Measurements from ENCODE around the gene XBP1. TPM values are rescaled to one million over a fixed set of nuclear protein-coding genes. Genes with fewer than 3 reads are reported as not detected.

XBP1 gene
- total and polyA plus RNA-seq, 2 of the 13 experiments (the other 11 are each of a cell fraction or from before 2014, with no cell fraction given) = 416 to 427 TPM

- no TSS peak for BruUV-seq (replicated peaks)
- H3K27ac ChIP-seq (ENCODE audit: extremely low read length, insufficient read depth, low read length) = peak overlapping the region; percentile 15
- no peak for FAIRE-seq
- H3K9me3 ChIP-seq (ENCODE audit: low read length) = no peaks in the 10 kb centered on the region
- H2AFZ ChIP-seq (ENCODE audit: low read length) = no peak overlapping the region
- H3K4me1 ChIP-seq (ENCODE audit: insufficient read depth, low read length) = peaks cover 100% of the 10 kb centered on the region
- ChIA-PET POLR2A (interaction anchor here (4.8 to 18.2 kb wide), 2 partner anchors 7 to 22 kb away, joined by 136 to 945 read pairs; partner anchors contain the start of gene XBP1), CTCF (ENCODE audit: low intra/inter-chr PET ratio, low total read pairs) (no interaction called here)
- no peak for DNase-seq (ENCODE audit: low spot score)
- peaks cover 4% of the 10 kb centered on the region for H3K79me2 ChIP-seq (ENCODE audit: insufficient read depth, low read length)
- H3K27me3 ChIP-seq (ENCODE audit: control insufficient read depth in 1 of 2, insufficient read depth in 2 of 2, low read length in 2 of 2) = no peaks in the 10 kb centered on the region
- 100% methylated on average over 2 of the region's 2 CpGs for WGBS (ENCODE audit: low lambda C conversion rate)
- intact Hi-C loops (cut with micrococcal nuclease; ENCODE audit: unreplicated experiment) (no loop called here), in situ Hi-C loops (cut with HindIII; ENCODE audit: extremely low pct_ligation_motif_present, low pct_unique_long_range_greater_than_20kb) (no loop called here)
- TF ChIP-seq HIVEP1 (CRISPR knock-in tag; IDR thresholded peaks at IDR 0.05) = no peak
- TF ChIP-seq ARNT2 (CRISPR knock-in tag; IDR thresholded peaks at IDR 0.05; ENCODE audit: low read depth) = no peak
- TF ChIP-seq PHF8 (CRISPR knock-in tag; IDR thresholded peaks at IDR 0.05) = no peak
- no peak for TF ChIP-seq ATF7-NPFF (CRISPR knock-in tag; IDR thresholded peaks at IDR 0.05; ENCODE audit: low read depth)
- no peak for ATAC-seq
- H3K9ac ChIP-seq (ENCODE audit: insufficient read depth, low read depth, low read length) = no peak overlapping the region
- no peak overlapping the region for H3K4me2 ChIP-seq (ENCODE audit: low read depth, low read length)
- H3K4me3 ChIP-seq (replicated peaks in 1 of 3; ENCODE audit: insufficient read depth in 1 of 3, low read depth in 2 of 3, low read length in 3 of 3) = no peak overlapping the region
- no peaks in the 10 kb centered on the region for H3K36me3 ChIP-seq (replicated peaks in 1 of 2; ENCODE audit: control insufficient read depth in 1 of 2, insufficient read depth in 2 of 2, low read length in 2 of 2)
- H4K20me1 ChIP-seq (ENCODE audit: insufficient read depth, low read length) = no peaks in the 10 kb centered on the region
These were observed 16.7 kb upstream of the XBP1 start for GRCh38 chr22:28817064-28817463.

GRCh38 chr22:28815729-28816128, 15.4 kb upstream of the XBP1 start:
- WGBS (ENCODE audit: low lambda C conversion rate) = 99% methylated on average over 6 of the region's 6 CpGs
- BruUV-seq (replicated peaks) = no TSS peak
- in situ Hi-C loops (cut with HindIII; ENCODE audit: extremely low pct_ligation_motif_present, low pct_unique_long_range_greater_than_20kb) (no loop called here), intact Hi-C loops (cut with micrococcal nuclease; ENCODE audit: unreplicated experiment) (no loop called here)
- Histone ChIP-seq H3K79me2 (ENCODE audit: insufficient read depth, low read length) (peaks cover 2% of the 10 kb centered on the region), H3K36me3 (replicated peaks in 1 of 2; ENCODE audit: control insufficient read depth in 1 of 2, insufficient read depth in 2 of 2, low read length in 2 of 2) (no peaks in the 10 kb centered on the region), H3K4me1 (ENCODE audit: insufficient read depth, low read length) (peaks cover 100% of the 10 kb centered on the region), H3K27me3 (ENCODE audit: control insufficient read depth in 1 of 2, insufficient read depth in 2 of 2, low read length in 2 of 2) (no peaks in the 10 kb centered on the region), H3K4me2 (ENCODE audit: low read depth, low read length) (no peak overlapping the region), H3K9ac (ENCODE audit: insufficient read depth, low read depth, low read length) (peak overlapping the region; percentile 63; the same call in 1 of the 2 replicates), H4K20me1 (ENCODE audit: insufficient read depth, low read length) (no peaks in the 10 kb centered on the region), H3K9me3 (ENCODE audit: low read length) (no peaks in the 10 kb centered on the region), H2AFZ (ENCODE audit: low read length) (no peak overlapping the region), H3K27ac (ENCODE audit: extremely low read length, insufficient read depth, low read length) (peak overlapping the region; percentile 98), H3K4me3 (replicated peaks in 1 of 3; ENCODE audit: insufficient read depth in 1 of 3, low read depth in 2 of 3, low read length in 3 of 3) (no peak overlapping the region)
- ChIA-PET POLR2A (interaction anchor here (18.2 kb wide), 1 partner anchor 20 kb away, joined by 945 read pairs; the partner anchor contains the start of gene XBP1), CTCF (ENCODE audit: low intra/inter-chr PET ratio, low total read pairs) (no interaction called here)
- no peak for FAIRE-seq
- no peak for ATAC-seq
- TF ChIP-seq REL (CRISPR knock-in tag; conservative IDR thresholded peaks at IDR 0.05) (no peak), ZNF121 (CRISPR knock-in tag; IDR thresholded peaks at IDR 0.05) (peak; percentile 73)
- no peak for DNase-seq (ENCODE audit: low spot score)

Data from HepG2 (cell line).